ENCODE results near the gene CDCA4.

CDCA4 gene

GRCh38 chr14:105015905-105016304 is 5.0 kb downstream of the CDCA4 start:
- no peak overlapping the region for H3K4me3 ChIP-seq (ENCODE audit: low read length)
- no peak for DNase-seq (ENCODE audit: low read depth)
- TF ChIP-seq CTCF (conservative IDR thresholded peaks at IDR 0.05; ENCODE audit: low read depth, low read length), result no peak

GRCh38 chr14:105015242-105015641 is 5.6 kb downstream of the CDCA4 start:
- DNase-seq (ENCODE audit: low read depth), result no peak
- no peak for TF ChIP-seq CTCF (conservative IDR thresholded peaks at IDR 0.05; ENCODE audit: low read depth, low read length)
- no peak overlapping the region for H3K4me3 ChIP-seq (ENCODE audit: low read length)

GRCh38 chr14:105014631-105015030 is 6.3 kb downstream of the CDCA4 start:
- no peak overlapping the region for H3K4me3 ChIP-seq (ENCODE audit: low read length)
- TF ChIP-seq CTCF (conservative IDR thresholded peaks at IDR 0.05; ENCODE audit: low read depth, low read length), result no peak
- no peak for DNase-seq (ENCODE audit: low read depth)

- DNase-seq (ENCODE audit: low read depth), result no peak
- no peak overlapping the region for H3K4me3 ChIP-seq (ENCODE audit: low read length)
- no peak for TF ChIP-seq CTCF (conservative IDR thresholded peaks at IDR 0.05; ENCODE audit: low read depth, low read length)
Observed at GRCh38 chr14:105014032-105014431, 6.9 kb downstream of the CDCA4 start.

- H3K4me3 ChIP-seq (ENCODE audit: low read length), result no peak overlapping the region
- TF ChIP-seq CTCF (conservative IDR thresholded peaks at IDR 0.05; ENCODE audit: low read depth, low read length), result peak; percentile 24
- no peak for DNase-seq (ENCODE audit: low read depth)
Observed at GRCh38 chr14:105013150-105013785, 7.6 kb downstream of the CDCA4 start.

GRCh38 chr14:105012171-105012985 is 8.5 kb downstream of the CDCA4 start:
- DNase-seq (ENCODE audit: low read depth), result no peak

More at GRCh38 chr14:105012171-105012985, 8.5 kb downstream of the CDCA4 start:
- no peak overlapping the region for H3K4me3 ChIP-seq (ENCODE audit: low read length)
- TF ChIP-seq CTCF (conservative IDR thresholded peaks at IDR 0.05; ENCODE audit: low read depth, low read length), result peak; percentile 47

All from retinal pigment epithelial cell (primary cell).